ENCODE measurements around the gene WDR45B.

Gene WDR45B

DNA sequence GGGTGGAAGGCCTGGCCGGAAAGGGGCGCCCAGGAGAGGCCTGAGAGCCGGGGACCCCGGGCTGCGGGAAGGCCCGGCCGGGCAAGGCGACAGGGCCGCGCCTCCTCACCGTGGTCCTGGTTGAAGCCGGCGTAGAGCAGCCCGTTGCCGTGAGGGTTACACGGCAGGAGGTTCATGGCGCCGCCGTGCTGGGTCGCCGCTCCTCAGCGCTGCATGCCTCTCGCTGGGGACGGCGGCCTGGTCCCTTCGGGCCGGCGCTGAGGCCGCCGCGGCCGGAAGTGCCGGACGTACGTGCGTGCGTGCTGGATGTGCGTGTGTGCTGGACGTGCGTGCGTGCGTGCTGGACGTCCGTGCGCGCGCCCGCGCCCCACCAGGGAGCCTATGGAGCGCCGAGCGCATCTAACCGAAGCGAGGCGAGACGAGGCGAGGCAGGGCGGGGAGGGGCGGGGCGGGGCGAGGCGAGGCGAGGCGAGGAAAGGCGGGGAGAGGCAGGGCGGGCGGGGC is at the start of gene WDR45B:
Gene WDR45B (minus strand): TSS at position 280 of the 504 bp plus-strand sequence. CDS start 104 bp downstream, at position 176.
- FAIRE-seq = no peak

- FAIRE-seq = no peak
Observed at GRCh38 chr17:82697808-82698064, 49.5 kb upstream of the WDR45B start.

DNA sequence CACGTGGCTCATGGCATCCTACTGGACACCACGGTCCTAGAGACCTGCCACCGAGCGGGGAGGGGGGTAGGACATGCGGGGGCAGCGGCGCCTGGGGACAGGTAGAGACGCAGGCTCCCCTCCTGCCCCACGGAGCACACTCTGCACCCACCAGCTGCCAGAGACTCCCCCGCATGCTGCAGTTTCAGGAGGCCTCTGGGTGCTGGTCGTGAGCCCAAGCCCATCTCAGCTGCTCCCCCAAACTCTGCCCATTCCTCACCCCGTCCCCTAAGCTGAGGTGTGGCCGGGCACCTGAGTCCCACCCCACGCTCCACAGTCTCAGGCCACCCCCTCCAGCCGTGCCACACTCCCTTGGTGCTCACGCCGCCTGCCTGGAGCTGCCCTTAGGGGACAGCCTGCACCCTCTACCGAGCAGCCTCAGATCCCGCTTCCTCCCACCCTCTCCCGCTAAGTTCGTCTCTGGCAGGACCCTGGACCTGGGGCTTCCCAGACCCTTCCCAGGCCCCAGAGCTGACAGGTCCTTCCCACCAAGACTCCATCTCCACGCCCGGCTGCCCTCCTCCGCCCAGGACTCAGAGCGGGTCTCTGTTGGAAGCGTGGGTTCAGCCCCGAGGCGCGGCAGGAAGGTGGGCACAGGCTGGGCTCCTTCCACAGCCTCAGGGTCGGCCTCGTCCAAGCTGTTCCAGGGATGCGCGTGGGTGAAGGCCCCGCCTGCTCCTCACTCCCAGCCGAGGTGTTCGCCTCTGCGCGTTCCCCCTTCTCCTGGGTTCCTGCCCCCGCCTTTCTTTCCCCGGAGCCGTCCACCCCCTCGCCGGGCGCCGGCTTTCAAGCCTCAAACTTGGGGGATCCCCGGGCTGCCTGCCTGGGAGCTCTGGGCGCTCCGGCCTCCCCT is 48.9 kb upstream of the WDR45B start:
- FAIRE-seq = no peak

GRCh38 chr17:82696259-82696658 is 48.0 kb upstream of the WDR45B start:
- FAIRE-seq = no peak

GRCh38 chr17:82694647-82695046 is 46.4 kb upstream of the WDR45B start:
- FAIRE-seq = no peak

DNA sequence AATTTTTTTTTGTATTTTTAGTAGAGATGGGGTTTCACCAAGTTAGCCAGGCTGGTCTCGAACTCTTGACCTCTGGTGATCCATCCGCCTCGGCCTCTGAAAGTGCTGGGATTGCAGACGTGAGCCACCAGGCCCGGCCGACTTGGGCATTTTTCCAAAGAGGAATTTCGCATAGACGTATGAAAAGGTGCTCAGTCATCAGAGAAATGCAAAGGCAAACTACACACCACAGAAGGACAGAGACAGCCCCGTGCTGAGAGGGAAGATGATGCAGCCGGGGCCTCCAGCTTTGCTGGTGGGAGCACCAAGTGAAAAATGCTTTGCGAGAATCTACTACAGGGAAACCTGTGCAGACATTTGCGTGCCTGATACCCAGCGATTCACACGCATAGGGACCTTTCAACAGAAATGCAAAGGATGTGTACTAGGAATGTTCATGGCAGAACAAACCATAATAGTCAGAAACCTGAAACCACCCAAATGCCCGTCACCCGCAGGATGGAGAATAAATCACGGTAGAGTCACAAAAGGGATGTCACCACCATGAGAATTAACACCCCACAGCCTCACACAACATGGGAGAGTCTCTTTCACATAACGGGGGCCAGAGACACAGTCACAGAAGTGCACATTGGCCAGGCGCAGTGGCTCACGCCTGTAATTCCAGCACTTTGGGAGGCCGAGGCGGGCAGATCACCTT is 45.1 kb upstream of the WDR45B start:
- FAIRE-seq = no peak

DNA sequence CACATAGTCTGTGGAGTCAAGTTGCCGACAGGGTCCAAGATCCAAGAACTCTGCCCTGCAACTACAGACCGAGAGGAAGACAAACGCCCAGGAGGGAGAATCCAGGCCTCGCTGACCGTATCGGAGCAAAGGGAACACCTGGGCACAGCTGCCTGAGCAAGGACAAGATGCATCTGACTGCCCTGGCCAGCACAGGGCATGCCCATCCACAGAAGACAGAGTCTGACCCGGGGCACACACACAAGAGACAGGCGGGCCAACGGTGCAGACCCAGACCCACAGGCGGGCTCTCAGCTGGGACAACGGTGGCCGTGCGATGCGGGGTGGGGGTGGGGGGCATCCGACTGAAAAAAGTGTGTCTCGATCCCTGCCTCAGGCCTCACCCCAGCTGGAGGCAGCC is 44.0 kb upstream of the WDR45B start:
- no peak for FAIRE-seq

DNA sequence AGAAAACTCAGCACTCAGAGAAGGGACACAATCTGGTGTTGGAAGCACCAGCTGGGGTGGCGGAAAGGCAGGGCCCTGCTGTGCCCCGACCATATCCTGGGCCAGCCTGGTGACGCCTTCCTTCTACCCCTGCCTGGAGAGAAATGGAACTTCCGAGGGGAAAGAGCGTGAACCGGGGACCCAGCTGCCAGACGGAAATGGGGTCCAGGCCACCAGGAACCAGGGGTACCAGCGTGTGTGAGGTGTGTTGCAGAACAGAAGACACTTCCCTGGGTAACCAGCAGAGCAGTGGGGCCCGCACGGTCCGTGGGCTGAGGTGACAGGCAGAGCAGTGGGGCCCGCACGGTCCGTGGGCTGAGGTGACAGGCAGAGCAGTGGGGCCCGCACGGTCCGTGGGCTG is 43.5 kb upstream of the WDR45B start:
- no peak for FAIRE-seq

- FAIRE-seq = no peak
Observed at GRCh38 chr17:82690786-82691489, 42.7 kb upstream of the WDR45B start.

DNA sequence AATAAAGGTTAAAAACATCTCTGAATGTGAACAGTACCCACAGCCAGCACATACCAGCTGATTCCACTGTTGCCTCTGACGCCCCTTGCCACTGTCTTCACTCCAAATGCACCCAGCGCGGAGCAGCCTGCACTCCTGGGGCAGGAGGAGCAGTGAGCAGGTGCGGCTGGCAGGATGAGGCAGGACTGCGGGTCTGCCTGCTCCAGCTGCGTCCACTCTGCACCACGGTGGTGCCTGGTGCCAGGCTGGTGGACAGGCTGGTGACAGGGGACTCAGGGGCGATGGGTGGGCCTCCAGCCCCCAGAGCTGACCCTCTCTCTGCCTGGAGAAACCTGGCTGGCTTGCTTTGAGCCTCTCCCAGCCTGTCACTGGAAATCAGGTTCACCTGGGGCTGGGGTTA is 40.8 kb upstream of the WDR45B start:
- FAIRE-seq = no peak

DNA sequence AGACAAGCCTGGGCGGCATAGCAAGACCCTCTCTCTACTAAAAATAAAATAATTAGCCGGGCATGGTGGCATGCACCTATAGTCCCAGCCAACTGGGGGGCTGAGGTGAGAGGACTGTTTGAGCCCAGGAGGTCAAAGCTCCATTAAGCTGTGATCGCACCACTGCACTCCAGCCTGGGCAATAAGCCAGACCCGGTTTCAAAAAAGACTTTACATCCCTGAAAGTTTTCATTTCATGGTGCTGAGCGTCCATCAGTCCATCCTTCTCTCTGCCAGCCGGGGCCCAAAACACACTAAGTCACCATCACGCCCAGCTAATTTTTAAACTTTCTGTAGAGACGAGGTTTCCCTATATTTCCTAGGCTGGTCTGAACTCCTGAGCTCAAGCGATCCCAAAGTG is 39.6 kb upstream of the WDR45B start:
- no peak for FAIRE-seq

- FAIRE-seq = no peak
Observed at GRCh38 chr17:82687375-82687861, 39.2 kb upstream of the WDR45B start.

- FAIRE-seq = no peak
Observed at GRCh38 chr17:82686366-82687324, 38.4 kb upstream of the WDR45B start.

GRCh38 chr17:82685291-82685690 is 37.0 kb upstream of the WDR45B start:
- no peak for FAIRE-seq

DNA sequence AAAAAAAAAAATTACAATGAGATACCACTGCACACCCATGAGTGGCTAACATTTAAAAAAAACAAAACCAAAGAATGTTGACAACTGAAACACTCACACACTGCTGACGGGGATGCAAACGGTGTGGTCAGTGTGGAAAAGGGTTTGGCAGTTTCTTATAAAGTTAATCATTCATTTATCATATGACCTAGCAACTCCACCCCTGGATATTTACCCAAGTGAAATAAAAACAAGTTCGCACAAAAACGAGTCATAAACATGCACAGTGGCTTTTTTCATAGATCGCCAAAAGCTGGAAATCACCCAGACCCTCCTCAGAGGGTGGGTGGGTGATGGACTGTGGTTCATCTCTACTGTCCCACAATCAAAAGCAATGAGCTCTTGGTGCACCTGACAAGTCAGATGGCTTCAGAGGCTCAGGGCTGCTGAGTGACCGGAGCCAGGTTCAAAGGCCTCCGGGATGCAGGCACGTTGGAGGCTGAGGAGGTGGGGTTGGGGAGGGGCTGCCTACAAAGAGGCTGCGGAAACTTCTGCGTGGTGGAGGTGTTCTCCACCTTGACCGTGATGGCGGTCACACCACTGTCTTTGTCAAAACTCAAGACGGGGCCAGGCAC is 36.1 kb upstream of the WDR45B start:
- FAIRE-seq = no peak

DNA sequence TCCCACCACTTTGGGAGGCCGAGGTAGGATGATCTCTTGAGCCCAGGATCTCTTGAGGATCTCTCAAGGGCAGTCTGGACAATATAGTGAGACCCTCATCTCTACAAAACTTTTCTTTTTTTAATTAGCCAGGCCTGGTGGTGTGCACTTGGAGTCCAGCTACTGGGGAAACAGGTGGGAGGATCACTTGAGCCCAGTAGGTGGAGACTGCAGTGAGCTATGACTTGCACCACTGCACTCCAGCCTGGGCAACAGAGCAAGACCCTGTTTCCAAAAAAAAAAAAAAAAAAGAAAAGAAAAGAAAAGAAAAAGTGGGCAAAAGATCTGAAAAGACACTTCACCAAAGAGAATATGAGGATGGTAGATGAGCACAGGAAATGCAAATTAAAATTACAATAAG is 35.3 kb upstream of the WDR45B start:
- FAIRE-seq = no peak

DNA sequence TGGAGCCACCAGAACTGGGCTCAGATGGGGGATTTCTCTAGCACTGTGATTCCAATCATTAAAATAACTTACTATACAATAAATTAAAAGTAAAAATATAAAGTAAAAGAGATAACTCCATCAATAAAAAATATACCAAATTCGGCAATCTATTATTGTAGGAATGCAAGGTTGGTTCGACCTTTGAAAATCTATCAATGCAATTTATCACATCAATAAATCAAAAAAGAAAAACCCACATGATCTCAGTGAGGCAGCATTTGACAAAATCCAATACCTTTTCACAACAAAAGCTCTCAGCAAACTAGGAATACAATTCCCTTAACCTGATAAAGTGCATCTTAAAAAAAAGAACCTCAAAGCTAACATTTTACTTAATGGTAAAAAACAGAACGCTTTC is 33.3 kb upstream of the WDR45B start:
- FAIRE-seq = no peak

- FAIRE-seq = no peak
Observed at GRCh38 chr17:82679586-82680465, 31.6 kb upstream of the WDR45B start.

- no peak for FAIRE-seq
Observed at GRCh38 chr17:82678265-82678891, 30.1 kb upstream of the WDR45B start.

- FAIRE-seq = no peak
Observed at GRCh38 chr17:82677353-82677925, 29.2 kb upstream of the WDR45B start.

All from endometrium (tissue), 2 donors.